GM18502 (cell line): ENCODE measurements around the gene TWNK.

Source experiments
- ATAC-seq: cut with Tn5 transposase; IDR thresholded peaks from one replicate; pipeline ENCODE4 v1.9.1; 2021; ENCODE audit warnings: mild to moderate bottlenecking; ENCODE audit not compliant: unreplicated experiment, poor library complexity

The TWNK gene

DNA sequence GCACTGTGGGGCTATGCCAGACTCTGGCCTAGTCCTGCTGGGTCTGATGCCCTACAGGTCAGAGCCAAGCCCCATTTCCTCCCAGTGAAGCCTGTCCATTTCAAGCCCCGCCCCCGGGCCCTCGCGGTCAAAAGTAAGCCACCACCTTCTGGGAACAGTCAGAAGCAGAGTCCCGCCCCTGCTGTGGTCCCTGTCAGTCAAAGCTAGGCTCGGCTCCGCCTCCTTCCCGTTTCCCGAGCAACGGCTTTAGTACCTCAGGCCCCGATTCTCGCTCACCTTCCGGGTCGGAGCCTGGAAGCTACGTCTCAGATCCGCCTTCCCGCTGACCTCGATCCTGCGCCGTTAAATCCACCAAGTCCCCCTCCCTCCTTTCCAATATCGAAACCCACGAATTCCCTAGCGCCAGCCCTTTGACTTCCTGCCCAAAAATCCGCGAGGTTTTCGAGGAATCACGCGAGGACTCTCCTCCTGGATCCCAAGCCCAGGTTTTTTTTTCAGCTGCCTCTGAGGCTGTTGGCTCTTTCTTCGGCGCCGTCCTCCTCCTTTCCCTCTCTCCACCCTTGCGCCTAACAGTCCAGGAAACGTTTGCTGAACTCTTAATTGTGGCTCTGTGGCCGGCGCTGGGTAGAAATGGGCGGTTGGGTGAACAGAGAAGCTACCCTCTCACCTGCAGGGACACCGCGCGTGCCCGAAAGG is 55.5 kb downstream of the TWNK start:
- ATAC-seq, result peak; percentile 92

GRCh38 chr10:101043363-101043707 is 56.0 kb downstream of the TWNK start:
- no peak for ATAC-seq
